ENCODE data around the gene MARK4.

MARK4 gene

DNA sequence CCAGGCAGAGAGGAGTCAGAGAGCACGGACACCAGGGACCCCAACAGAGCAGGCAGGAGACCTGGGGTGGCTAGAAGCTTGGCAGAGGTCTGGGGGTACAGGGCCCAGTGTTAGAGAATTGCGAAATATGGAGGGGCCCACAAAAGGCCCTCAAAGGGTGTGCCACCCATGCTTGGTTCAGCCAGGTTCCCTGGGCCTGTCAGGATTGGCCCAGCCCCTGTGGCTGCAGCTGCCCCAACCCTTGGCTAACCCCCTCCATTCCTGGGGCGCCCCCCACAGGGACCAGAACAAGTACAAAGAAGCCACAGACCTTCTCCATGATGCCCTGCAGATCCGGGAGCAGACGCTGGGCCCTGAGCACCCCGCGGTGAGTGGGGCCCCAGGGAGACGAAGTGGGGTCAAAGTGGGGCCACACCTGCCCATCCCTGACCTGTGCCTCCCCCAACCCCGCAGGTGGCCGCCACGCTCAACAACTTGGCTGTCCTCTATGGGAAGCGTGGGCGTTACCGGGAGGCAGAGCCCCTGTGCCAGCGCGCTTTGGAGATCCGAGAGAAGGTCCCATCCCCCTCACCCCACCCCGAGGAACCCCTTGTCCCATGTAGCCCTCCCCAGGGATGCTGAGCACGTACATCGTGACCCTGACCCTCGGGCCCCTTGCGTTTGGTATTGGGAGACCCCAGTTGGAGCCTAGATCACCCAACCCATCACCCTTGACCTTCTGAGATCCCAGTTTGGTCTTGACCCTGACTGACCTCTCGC is 97.5 kb downstream of the MARK4 start:
- Mint-ChIP-seq H3K9me3 (no peaks in the 10 kb centered on the region), H3K4me3 (no peak overlapping the region), H3K36me3 (ENCODE audit: low read depth) (peaks cover 5% of the 10 kb centered on the region), H3K27me3 (ENCODE audit: low read depth) (peaks cover 32% of the 10 kb centered on the region), H3K4me1 (no peaks in the 10 kb centered on the region), H3K27ac (no peak overlapping the region)
- TF ChIP-seq, protein P1, sequence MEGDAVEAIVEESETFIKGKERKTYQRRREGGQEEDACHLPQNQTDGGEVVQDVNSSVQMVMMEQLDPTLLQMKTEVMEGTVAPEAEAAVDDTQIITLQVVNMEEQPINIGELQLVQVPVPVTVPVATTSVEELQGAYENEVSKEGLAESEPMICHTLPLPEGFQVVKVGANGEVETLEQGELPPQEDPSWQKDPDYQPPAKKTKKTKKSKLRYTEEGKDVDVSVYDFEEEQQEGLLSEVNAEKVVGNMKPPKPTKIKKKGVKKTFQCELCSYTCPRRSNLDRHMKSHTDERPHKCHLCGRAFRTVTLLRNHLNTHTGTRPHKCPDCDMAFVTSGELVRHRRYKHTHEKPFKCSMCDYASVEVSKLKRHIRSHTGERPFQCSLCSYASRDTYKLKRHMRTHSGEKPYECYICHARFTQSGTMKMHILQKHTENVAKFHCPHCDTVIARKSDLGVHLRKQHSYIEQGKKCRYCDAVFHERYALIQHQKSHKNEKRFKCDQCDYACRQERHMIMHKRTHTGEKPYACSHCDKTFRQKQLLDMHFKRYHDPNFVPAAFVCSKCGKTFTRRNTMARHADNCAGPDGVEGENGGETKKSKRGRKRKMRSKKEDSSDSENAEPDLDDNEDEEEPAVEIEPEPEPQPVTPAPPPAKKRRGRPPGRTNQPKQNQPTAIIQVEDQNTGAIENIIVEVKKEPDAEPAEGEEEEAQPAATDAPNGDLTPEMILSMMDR (IDR thresholded peaks at IDR 0.05; ENCODE audit: unreplicated experiment in 3 of 3): no peak

DNA sequence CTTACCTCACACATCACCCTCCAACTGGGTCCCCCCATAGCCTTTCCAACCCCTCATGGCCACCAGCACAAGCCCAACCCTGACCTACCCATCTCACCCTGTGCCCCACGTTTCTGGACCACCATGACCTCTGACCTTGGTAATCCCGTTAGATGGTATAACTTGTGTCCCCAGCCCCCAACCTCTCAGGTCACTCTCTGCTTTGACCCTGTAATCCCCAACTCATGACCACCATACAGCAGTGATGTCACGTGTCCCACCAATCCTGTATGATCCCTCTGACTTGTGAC is 98.0 kb downstream of the MARK4 start:
- H3K27me3 Mint-ChIP-seq (ENCODE audit: low read depth): peaks cover 27% of the 10 kb centered on the region
- no peak overlapping the region for H3K4me3 Mint-ChIP-seq
- H3K36me3 Mint-ChIP-seq (ENCODE audit: low read depth): peaks cover 9% of the 10 kb centered on the region
- H3K4me1 Mint-ChIP-seq: no peaks in the 10 kb centered on the region
- TF ChIP-seq, protein P1 (IDR thresholded peaks at IDR 0.05; ENCODE audit: unreplicated experiment in 3 of 3): no peak
- no peaks in the 10 kb centered on the region for H3K9me3 Mint-ChIP-seq
- no peak overlapping the region for H3K27ac Mint-ChIP-seq

DNA sequence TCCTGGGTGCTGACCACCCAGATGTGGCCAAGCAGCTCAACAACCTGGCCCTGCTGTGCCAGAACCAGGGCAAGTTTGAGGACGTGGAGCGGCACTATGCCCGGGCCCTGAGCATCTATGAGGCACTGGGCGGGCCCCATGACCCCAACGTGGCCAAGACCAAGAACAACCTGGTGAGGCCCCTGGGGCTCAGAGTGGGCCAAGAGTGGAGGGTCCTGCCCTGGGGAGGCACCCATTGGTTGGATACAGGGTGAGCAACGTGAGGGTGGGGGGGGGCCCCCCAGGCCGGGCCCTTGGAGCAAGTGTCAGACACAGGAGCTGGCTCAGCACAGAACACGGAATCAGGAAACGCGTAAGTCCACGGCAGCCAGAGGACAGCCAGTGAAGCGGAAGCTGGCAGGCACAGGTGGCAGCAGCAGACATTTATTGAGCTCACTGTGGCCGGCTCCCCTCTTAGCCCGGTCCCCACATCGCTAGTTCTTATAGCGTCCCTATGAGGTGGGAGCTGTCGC is 98.4 kb downstream of the MARK4 start:
- peaks cover 23% of the 10 kb centered on the region for H3K27me3 Mint-ChIP-seq (ENCODE audit: low read depth)
- no peak overlapping the region for H3K4me3 Mint-ChIP-seq

DNA sequence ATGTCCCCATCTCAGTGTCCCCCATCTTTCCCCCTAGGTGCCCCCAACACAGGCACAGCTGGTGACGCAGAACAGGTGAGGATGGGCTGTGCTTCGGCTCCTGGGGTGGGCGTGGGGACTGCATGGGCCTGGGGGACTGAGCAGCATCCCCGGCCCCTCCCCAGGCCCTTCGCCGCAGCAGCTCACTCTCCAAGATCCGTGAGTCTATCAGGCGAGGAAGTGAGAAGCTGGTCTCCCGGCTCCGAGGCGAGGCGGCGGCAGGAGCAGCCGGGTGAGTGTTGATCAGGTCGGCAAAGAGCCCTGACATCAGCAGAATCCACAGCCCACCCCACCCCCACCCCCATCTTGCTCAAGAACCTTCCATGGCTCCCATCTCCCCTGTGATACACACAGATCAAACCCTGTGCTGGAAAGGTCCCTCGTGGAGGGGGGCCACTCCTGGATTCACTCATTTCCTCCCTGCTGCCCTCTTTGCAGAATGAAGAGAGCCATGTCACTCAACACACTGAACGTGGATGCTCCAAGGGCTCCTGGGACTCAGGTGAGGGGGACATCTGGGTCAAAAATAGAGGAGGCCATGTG is 99.5 kb downstream of the MARK4 start:
- TF ChIP-seq, protein P1 (IDR thresholded peaks at IDR 0.05; ENCODE audit: unreplicated experiment in 3 of 3): no peak
- Mint-ChIP-seq H3K36me3 (ENCODE audit: low read depth) (peaks cover 19% of the 10 kb centered on the region), H3K4me1 (no peaks in the 10 kb centered on the region)

More for the DNA sequence above, 98.4 kb downstream of the MARK4 start:
- H3K27ac Mint-ChIP-seq: no peak overlapping the region
- H3K36me3 Mint-ChIP-seq (ENCODE audit: low read depth): peaks cover 13% of the 10 kb centered on the region
- H3K9me3 Mint-ChIP-seq: no peaks in the 10 kb centered on the region
- H3K4me1 Mint-ChIP-seq: no peaks in the 10 kb centered on the region
- TF ChIP-seq, protein P1 (IDR thresholded peaks at IDR 0.05; ENCODE audit: unreplicated experiment in 3 of 3): no peak

DNA sequence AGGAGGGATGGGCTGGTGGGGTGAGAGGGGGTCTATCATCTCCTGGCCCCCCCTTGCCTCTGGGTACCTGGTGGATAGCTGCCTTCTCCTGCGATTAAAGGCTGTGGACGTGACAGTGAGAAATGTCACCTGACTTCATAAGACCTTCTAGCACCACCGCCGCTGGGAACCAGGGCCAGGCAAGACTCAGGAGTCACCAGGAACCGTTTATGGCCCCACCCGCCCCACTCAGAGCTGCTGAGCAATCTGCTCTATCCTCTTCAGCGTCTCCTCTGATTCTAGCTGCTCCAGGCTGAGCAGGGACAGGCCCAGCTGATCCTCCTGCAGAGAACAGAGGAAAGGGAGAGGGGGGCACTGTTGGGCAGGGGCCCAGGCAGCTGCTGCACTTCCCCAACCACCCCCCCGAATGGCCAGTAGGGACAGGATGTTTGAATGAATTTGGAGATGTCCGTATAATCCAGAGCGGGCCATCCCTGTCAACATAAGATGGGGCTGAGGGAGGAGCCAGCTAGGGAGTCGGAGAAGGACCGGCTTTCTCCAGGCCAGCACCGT is 100.4 kb downstream of the MARK4 start:
- Mint-ChIP-seq H3K4me1 (no peaks in the 10 kb centered on the region), H3K4me3 (no peak overlapping the region), H3K36me3 (ENCODE audit: low read depth) (peaks cover 28% of the 10 kb centered on the region), H3K27ac (no peak overlapping the region), H3K9me3 (no peaks in the 10 kb centered on the region), H3K27me3 (ENCODE audit: low read depth) (peaks cover 10% of the 10 kb centered on the region)
- TF ChIP-seq, protein P1 (IDR thresholded peaks at IDR 0.05; ENCODE audit: unreplicated experiment in 3 of 3): no peak

More for the DNA sequence above, 99.5 kb downstream of the MARK4 start:
- H3K27ac Mint-ChIP-seq: no peak overlapping the region
- no peaks in the 10 kb centered on the region for H3K9me3 Mint-ChIP-seq
- H3K27me3 Mint-ChIP-seq (ENCODE audit: low read depth): peaks cover 18% of the 10 kb centered on the region
- H3K4me3 Mint-ChIP-seq: no peak overlapping the region

Data from nephron (organoid).